Superior temporal gyrus (tissue), 1 donor: Measurements from ENCODE around the gene AKIRIN2.
"Not testable (repeated sequence)": the region's sequence is repeated elsewhere in the genome, so short reads cannot be mapped to it uniquely, and the experiment has no call there.

Source experiments
- DNase-seq: peaks from one replicate; pipeline ENCODE4 v3.0.0-alpha.2; 2016; ENCODE audit errors: extremely low spot score

The AKIRIN2 gene

GRCh38 chr6:87718662-87719433, 16.8 kb upstream of the AKIRIN2 start:
- DNase-seq, result no peak

- DNase-seq, result no peak
Measured at GRCh38 chr6:87716928-87717614, 15.0 kb upstream of the AKIRIN2 start.

DNA sequence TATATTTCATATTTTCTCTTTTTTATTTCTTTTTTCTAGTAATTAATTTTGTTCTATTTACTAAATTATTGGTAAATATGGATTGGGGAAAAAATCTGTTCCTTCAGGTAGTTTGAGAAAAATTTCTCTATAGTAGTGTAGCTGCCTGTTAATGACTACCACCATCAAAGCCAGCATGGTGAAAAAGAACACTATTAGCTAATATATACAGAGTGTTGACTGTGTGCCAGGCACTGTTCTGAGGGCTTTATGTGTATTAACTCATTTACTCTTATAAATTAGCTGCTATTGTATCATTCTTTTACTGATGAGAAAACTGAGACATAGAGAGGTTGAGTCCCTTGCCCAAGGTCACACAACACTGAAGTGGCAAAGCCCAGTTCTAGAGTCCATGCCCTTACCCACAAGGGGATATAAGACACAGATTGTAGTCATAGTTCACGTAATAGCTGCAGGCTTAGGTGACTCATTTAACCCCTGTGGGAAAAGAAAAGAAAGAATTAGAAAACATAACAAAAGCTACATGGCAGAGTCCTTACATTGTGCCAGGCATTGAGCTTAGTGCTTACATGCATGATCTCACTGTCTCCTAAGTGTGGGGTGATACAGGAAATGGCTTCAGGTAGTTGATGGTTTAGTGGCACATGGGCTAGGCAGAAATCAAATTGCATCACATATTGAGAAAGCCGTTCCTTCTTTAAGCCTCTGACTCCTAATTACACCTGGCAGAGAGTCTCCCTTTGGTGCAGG, 12.2 kb upstream of the AKIRIN2 start:
- DNase-seq, result no peak

GRCh38 chr6:87712713-87713112, 10.7 kb upstream of the AKIRIN2 start:
- DNase-seq, result not testable (repeated sequence)

- no peak for DNase-seq
Measured at GRCh38 chr6:87710090-87710489, 8.1 kb upstream of the AKIRIN2 start.

- not testable (repeated sequence) for DNase-seq
Measured at GRCh38 chr6:87708581-87709427, 6.8 kb upstream of the AKIRIN2 start.

DNA sequence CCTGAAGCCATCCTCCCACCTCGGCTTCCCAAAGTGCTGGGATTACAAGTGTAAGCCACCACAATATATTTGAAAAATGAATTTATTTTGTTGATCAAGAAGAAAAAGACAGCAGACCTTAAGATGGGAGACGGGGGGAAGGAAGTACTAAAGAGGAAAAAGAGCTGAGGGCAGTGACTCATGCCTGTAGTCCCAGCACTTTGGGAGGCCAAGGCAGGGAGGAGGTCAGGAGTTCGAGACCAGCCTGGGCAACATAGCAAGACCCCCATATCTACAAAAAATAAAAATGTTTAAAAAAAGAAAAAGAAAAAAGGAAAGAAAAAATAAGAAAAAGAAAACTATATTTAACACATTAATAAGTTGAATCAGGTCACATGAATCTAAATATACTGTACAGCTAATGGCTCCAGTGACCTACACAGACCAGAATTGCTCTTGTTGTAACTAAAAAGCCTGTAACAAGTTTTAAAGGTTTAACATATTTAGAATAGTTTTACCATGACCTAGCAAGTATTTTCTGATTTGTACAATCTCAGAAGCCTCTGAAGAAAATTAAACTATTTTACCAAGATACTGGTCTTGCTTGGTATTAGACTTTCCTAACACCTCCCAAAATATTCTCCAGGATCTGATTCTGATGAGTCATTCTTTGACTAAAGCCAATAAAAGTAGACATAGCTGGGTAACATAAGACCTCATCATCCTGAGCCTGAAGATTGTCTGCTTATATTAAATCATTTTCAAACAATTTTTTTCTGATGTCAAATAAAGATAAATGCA, 4.3 kb upstream of the AKIRIN2 start:
- no peak for DNase-seq

DNA sequence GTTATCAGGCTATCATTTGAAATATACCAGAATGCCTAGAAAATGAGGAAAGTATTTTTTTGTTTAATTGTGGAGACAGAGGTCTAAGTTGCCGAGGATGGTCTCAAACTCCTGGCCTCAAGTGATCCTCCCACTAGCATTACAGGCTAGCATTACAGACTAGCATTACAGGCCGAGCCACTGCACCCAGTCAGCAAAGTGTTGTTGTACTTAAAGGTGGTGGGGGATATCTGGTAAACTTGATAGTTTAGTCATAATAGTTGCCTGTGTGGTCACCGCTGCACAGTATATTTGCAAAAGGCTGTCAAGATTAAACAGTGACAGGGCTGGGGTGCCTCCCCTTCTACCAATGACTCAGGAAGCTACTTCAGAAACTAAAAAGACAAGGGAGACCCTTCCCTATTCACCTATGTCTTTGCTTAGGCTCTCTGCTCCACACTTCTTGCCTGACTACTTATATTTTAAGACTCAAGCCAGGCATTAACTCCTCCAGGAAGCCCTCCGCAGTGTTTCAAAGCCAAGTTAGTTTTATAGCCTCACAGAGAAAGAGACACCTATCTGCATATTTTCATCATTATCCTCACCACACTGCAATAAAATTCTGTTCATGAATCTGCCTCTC, 3.1 kb upstream of the AKIRIN2 start:
- DNase-seq, result no peak

DNA sequence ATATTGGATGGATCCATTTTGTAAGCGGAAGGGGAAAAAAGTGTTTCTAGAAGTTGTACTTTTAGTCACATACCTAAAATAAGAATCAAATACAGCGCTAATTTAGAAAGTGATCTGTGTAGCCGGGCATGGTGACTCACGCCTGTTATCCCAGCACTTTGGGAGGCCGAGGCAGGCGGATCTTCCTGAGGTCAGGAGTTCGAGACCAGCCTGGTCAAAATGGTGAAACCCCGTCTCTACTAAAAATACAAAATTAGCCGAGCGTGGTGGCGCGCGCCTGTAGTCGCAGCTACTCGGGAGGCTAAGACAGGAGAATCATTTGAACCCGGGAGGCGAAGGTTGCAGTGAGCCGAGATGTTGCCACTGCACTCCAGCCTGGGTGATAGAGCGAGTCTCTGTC, 1.0 kb upstream of the AKIRIN2 start:
- DNase-seq, result not testable (repeated sequence)

- DNase-seq, result no peak
Measured at GRCh38 chr6:87702589-87702945, 534 bp upstream of the AKIRIN2 start.

- no peak for DNase-seq
Measured at GRCh38 chr6:87701344-87701675, 723 bp downstream of the AKIRIN2 start.

- peak; percentile 57 for DNase-seq
Measured at GRCh38 chr6:87700397-87701343, 1.4 kb downstream of the AKIRIN2 start.

GRCh38 chr6:87699576-87699975, 2.5 kb downstream of the AKIRIN2 start:
- no peak for DNase-seq

DNA sequence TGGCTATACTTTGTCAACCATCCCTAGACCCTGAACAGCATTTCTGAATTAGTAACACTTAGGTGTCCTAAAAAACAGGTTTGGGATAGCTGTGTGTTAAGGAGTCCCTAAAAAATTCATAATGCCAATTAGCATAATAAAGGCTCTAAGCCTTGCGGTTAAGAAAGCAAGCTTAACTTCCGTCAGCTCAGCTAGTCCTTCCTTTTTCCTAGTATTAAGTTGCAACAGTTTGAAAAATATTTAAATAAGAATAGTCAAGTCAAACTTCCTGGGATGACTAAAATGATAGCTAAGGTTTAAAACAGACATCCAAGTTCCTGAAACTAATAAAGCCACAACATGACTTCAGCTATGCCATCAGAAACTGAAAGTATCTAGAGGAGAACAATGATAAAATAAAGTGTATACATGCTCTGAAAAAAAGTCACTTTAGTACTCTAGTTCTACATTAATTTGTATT, 3.5 kb downstream of the AKIRIN2 start:
- DNase-seq, result peak; percentile 32

- DNase-seq, result peak; percentile 82
Measured at GRCh38 chr6:87697581-87698546, 4.2 kb downstream of the AKIRIN2 start.

DNA sequence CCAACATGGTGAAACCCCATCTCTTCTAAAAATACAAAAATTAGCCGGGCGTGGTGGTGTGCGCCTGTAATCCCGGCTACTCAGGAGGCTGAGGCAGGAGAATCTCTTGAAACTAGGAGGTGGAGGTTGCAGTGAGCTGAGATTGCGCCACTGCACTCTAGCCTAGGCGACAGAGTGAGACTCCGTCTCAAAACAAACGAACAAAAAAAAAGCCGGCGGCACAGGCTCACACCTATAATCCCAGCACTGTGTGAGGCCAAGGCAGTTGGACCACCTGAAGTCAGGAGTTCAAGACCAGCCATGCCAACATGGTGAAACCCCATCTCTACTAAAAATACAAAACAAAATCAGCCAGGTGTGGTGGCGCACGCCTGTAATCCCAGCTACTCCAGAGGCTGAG, 5.2 kb downstream of the AKIRIN2 start:
- not testable (repeated sequence) for DNase-seq

GRCh38 chr6:87692086-87692485, 9.9 kb downstream of the AKIRIN2 start:
- DNase-seq, result no peak

DNA sequence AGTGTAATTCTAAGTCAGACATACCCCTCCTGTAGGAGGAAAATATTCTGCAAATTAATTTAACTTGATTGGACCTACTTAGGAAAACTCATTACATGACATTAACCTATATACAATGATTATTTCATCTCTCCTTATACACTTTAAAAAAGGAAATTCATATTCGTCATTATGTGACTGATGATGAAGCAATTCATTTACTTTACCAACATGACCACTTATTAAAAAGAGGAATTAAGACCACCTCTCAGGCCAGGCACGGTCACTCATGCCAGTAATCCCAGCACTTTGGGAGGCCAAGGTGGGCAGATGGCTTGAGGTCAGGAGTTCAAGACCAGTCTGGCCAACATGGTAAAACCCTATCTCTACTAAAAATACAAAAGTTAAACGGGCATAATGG, 11.6 kb downstream of the AKIRIN2 start:
- no peak for DNase-seq
